Stomach smooth muscle (tissue), 2 donors: ENCODE data around the gene SOX18.

Experiments
- H3K27ac ChIP-seq: one replicate; pipeline ENCODE4 v1.7.0; 2013; ENCODE audit warnings: mild to moderate bottlenecking, low read length, inconsistent platforms
- H3K27me3 ChIP-seq, 2 donors: one replicate each; pipeline ENCODE4 v1.7.0; 2013; ENCODE audit warnings: low read length in 2 of 2; ENCODE audit not compliant: insufficient read depth in 2 of 2, control insufficient read depth in 1 of 2
- H3K36me3 ChIP-seq, 2 donors: one replicate each; pipeline ENCODE4 v1.7.0; 2013; ENCODE audit warnings: low read length in 2 of 2; ENCODE audit not compliant: control insufficient read depth in 2 of 2, insufficient read depth in 2 of 2
- H3K4me1 ChIP-seq: one replicate; pipeline ENCODE4 v1.7.0; 2013; ENCODE audit warnings: low read length; ENCODE audit not compliant: control insufficient read depth, insufficient read depth
- H3K4me3 ChIP-seq, 2 donors: one replicate each; pipeline ENCODE4 v1.7.0; 2013; ENCODE audit warnings: low read length in 2 of 2
- H3K9ac ChIP-seq, 2 donors: one replicate each; pipeline ENCODE4 v1.7.0; 2013; ENCODE audit warnings: low read length in 2 of 2, mild to moderate bottlenecking in 1 of 2
- H3K9me3 ChIP-seq, 2 donors: one replicate each; pipeline ENCODE4 v1.7.0; 2013; ENCODE audit warnings: low read length in 2 of 2; ENCODE audit not compliant: control insufficient read depth in 2 of 2
- donor health status: healthy.
- donor health status: Pancreatic carcinoma.

Gene SOX18

GRCh38 chr20:64080013-64080812 is 30.8 kb upstream of the SOX18 start, which contains the start of gene OPRL1:
Gene OPRL1, plus strand, starts transcription at chr20:64080082. Its CDS starts 12,639 bp downstream, at chr20:64092721.
- Histone ChIP-seq H3K27ac (no peak within 1 kb of the TSS), H3K4me1 (peaks cover 37% of the 10 kb centered on the region), H3K4me3 (peak within 1 kb of the TSS; percentile 69 to 74), H3K9ac (peak within 1 kb of the TSS; percentile 42 to 71), H3K9me3 (no peaks in the 10 kb centered on the region), H3K27me3 (peaks cover 14 to 23% of the 10 kb centered on the region in 2 donors), H3K36me3 (no peaks in the 10 kb centered on the region)

GRCh38 chr20:64079273-64080012 is 30.0 kb upstream of the SOX18 start, which contains the start of gene RGS19:
Gene RGS19, minus strand, starts transcription at chr20:64079518. Its CDS starts 2,632 bp downstream, at chr20:64076886.
- peaks cover 6 to 16% of the 10 kb centered on the region in 2 donors for H3K27me3 ChIP-seq
- H3K27ac ChIP-seq, result no peak within 1 kb of the TSS
- peak within 1 kb of the TSS; percentile 69 to 74 for H3K4me3 ChIP-seq
- H3K9me3 ChIP-seq, result no peaks in the 10 kb centered on the region
- peak within 1 kb of the TSS; percentile 42 to 71 for H3K9ac ChIP-seq
- peaks cover 35% of the 10 kb centered on the region for H3K4me1 ChIP-seq
- H3K36me3 ChIP-seq, result no peaks in the 10 kb centered on the region

DNA sequence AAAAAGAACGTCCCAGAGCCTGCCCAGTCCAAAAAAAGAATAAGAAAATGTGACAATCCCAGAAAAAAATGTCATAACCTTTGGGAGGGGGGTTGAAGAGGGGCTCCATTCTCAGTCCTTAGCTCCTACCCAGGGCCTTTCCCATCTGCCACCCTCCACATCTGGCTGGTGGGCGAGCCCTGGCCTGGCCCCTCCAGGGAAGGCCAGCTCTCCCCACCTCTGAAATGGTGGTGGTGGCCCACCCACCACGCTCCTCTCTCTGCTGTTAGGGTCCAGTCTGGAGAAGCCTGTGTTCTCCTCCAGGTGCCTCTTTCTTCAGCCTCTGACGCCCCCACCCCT is 29.5 kb upstream of the SOX18 start:
- Histone ChIP-seq H3K27ac (no peak overlapping the region), H3K27me3 (peaks cover 3 to 11% of the 10 kb centered on the region in 2 donors), H3K36me3 (no peaks in the 10 kb centered on the region), H3K9ac (peak overlapping the region; percentile 42 to 71), H3K4me1 (peaks cover 30% of the 10 kb centered on the region), H3K9me3 (no peaks in the 10 kb centered on the region), H3K4me3 (peak overlapping the region; percentile 69 to 74)

- Histone ChIP-seq H3K4me3 (peak overlapping the region in 1 of 2 donors; percentile 74), H3K4me1 (peaks cover 23% of the 10 kb centered on the region), H3K36me3 (no peaks in the 10 kb centered on the region), H3K27me3 (peaks cover 3 to 5% of the 10 kb centered on the region in 2 donors), H3K27ac (no peak overlapping the region), H3K9me3 (no peaks in the 10 kb centered on the region), H3K9ac (no peak overlapping the region)
Observed at GRCh38 chr20:64077876-64078551, 28.6 kb upstream of the SOX18 start.

GRCh38 chr20:64077541-64077875 is 28.1 kb upstream of the SOX18 start:
- Histone ChIP-seq H3K27ac (no peak overlapping the region), H3K36me3 (peaks cover 0 to under 1% of the 10 kb centered on the region in 2 donors), H3K4me1 (peaks cover 19% of the 10 kb centered on the region), H3K9ac (no peak overlapping the region), H3K9me3 (no peaks in the 10 kb centered on the region), H3K27me3 (peaks cover 0 to 4% of the 10 kb centered on the region in 2 donors), H3K4me3 (peak overlapping the region in 1 of 2 donors; percentile 74)

- H3K27ac ChIP-seq, result no peak overlapping the region
- peaks cover 19% of the 10 kb centered on the region for H3K4me1 ChIP-seq
- H3K4me3 ChIP-seq, result no peak overlapping the region
- no peaks in the 10 kb centered on the region for H3K27me3 ChIP-seq
- H3K9ac ChIP-seq, result no peak overlapping the region
- H3K36me3 ChIP-seq, result peaks cover 0 to 2% of the 10 kb centered on the region in 2 donors
- H3K9me3 ChIP-seq, result no peaks in the 10 kb centered on the region
Observed at GRCh38 chr20:64077094-64077493, 27.7 kb upstream of the SOX18 start.

DNA sequence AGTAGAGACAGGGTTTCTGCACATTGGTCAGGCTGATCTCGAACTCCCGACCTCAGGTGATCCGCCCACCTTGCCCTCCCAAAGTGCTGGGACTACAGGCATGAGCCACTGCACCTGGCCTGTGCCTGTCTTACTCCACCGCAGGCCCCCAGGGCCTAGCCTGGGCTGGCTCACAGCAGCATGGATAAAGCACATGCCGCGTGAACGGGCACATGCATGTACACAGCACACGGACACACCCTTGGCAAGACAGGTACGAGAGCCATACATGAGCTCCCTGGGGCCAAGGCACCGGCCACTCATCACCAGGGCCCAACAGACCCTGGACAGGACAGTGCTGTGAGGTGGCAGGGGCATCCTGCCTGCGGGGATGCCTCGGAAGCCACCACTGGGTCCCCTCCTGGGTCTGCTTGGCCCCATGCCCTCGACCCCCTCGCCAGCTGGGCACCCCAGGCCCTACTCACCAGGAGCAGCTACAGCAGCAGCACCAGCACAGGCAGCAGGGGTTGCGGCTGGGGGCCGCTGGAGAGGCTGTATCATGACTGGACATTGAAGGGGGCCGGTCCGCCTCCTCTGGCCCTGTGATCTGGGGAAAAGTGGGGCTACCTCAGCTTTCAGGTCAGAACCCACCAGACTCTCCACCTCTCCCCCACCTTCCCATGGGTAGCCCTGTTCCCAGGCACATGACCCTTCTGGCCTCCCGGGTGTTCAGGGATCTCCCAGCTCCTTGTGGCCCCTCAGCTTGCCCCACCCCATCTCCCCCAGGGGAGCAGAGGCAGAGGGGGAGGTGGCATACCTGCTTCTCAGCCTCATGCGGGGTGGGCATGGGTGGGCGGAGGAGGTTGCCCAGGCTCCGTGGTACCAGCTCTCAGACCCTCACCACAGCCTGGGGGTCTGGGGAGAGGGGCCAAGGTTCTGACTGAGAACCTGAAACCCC is 26.9 kb upstream of the SOX18 start:
- peaks cover 0 to 2% of the 10 kb centered on the region in 2 donors for H3K36me3 ChIP-seq

DNA sequence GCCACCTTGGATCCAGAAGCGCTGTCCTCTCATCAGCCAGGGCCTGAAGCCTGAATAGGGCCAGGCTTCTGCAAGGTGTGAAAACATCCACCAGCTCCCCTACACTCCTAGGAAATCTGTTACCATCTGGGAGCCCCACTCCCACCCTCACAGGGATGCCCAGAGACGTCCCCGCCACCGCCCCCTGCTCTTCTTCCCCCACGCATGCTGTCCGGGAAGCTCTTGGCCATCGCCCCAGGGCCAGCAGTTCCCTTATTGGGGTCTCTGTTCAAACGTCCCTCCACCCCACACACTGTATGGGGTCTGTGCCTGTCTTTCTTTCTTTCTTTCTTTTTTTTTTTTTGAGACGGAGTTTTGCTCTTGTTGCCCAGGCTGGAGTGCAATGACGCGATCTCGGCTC is 26.1 kb upstream of the SOX18 start:
- Histone ChIP-seq H3K27ac (no peak overlapping the region), H3K36me3 (peaks cover 0 to 2% of the 10 kb centered on the region in 2 donors), H3K4me3 (no peak overlapping the region), H3K4me1 (peaks cover 17% of the 10 kb centered on the region), H3K9ac (no peak overlapping the region), H3K27me3 (no peaks in the 10 kb centered on the region), H3K9me3 (no peaks in the 10 kb centered on the region)

More for the DNA sequence above, 26.9 kb upstream of the SOX18 start:
- H3K4me3 ChIP-seq, result no peak overlapping the region
- H3K9ac ChIP-seq, result no peak overlapping the region
- no peak overlapping the region for H3K27ac ChIP-seq
- H3K9me3 ChIP-seq, result no peaks in the 10 kb centered on the region
- peaks cover 17% of the 10 kb centered on the region for H3K4me1 ChIP-seq
- no peaks in the 10 kb centered on the region for H3K27me3 ChIP-seq

DNA sequence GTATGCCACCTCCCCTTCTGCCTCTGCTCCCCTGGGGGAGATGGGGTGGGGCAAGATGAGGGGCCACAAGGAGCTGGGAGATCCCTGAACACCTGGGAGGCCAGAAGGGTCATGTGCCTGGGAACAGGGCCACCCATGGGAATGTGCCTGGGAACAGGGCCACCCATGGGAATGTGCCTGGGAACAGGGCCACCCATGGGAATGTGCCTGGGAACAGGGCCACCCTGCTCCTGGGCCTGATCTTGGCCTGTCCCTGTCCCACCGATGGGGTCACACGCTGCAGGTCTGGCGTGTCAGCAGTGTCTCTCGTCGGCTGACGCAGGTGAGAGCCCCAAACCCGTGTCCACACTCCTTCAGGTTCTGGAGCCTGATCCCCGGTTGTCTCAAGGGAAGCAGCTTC is 25.5 kb upstream of the SOX18 start:
- H3K9me3 ChIP-seq, result no peaks in the 10 kb centered on the region
- H3K9ac ChIP-seq, result no peak overlapping the region
- H3K4me3 ChIP-seq, result no peak overlapping the region
- H3K36me3 ChIP-seq, result peaks cover 0 to 2% of the 10 kb centered on the region in 2 donors
- no peaks in the 10 kb centered on the region for H3K27me3 ChIP-seq
- no peak overlapping the region for H3K27ac ChIP-seq
- peaks cover 17% of the 10 kb centered on the region for H3K4me1 ChIP-seq
